Fibroblast of mammary gland (primary cell): Measurements from ENCODE around the gene MAML3.

Experiments used
- DNase-seq: peaks from one replicate; pipeline ENCODE4 v3.0.0-alpha.2; 2010; ENCODE audit warnings: low read depth
- H3K4me3 ChIP-seq: 2 replicates; pipeline ENCODE4 v1.5.1; 2011; ENCODE audit warnings: low read depth, mild to moderate bottlenecking, low read length, moderate library complexity; ENCODE audit not compliant: control insufficient read depth
- CTCF ChIP-seq: conservative IDR thresholded peaks from 2 replicates; pipeline ENCODE4 v1.5.1; 2011; ENCODE audit warnings: low read depth, low read length, inconsistent platforms; ENCODE audit not compliant: control insufficient read depth, insufficient read depth

Gene MAML3

GRCh38 chr4:139957986-139958738 lies 195.8 kb downstream of the MAML3 start:
- DNase-seq, result no peak
- TF ChIP-seq CTCF, result no peak
- H3K4me3 ChIP-seq, result no peak overlapping the region

- H3K4me3 ChIP-seq, result no peak overlapping the region
- no peak for TF ChIP-seq CTCF
- no peak for DNase-seq
Measured at GRCh38 chr4:139957065-139957464, 196.9 kb downstream of the MAML3 start.

- H3K4me3 ChIP-seq, result peak overlapping the region; percentile 18
- DNase-seq, result peak; percentile 19
- no peak for TF ChIP-seq CTCF
Measured at GRCh38 chr4:139956507-139957017, 197.4 kb downstream of the MAML3 start.

- no peak for TF ChIP-seq CTCF
- H3K4me3 ChIP-seq, result no peak overlapping the region
- DNase-seq, result no peak
Measured at GRCh38 chr4:139955600-139955999, 198.4 kb downstream of the MAML3 start.

GRCh38 chr4:139954512-139954911 lies 199.5 kb downstream of the MAML3 start:
- no peak for TF ChIP-seq CTCF
- DNase-seq, result no peak
- no peak overlapping the region for H3K4me3 ChIP-seq

- no peak for TF ChIP-seq CTCF
- H3K4me3 ChIP-seq, result no peak overlapping the region
- DNase-seq, result peak; percentile 44
Measured at GRCh38 chr4:139951021-139951420, 203.0 kb downstream of the MAML3 start.
